ENCODE measurements around the gene BHLHE23. TPM values are rescaled to one million over a fixed set of nuclear protein-coding genes. Genes with fewer than 3 reads are reported as not detected.

Gene BHLHE23
- total RNA-seq, 4 donors from 2014 or later = not detected

GRCh38 chr20:63007646-63008488, 1.1 kb upstream of the BHLHE23 start:
- TF ChIP-seq POLR2A (IDR thresholded peaks at IDR 0.05) (no peak), CTCF (IDR thresholded peaks at IDR 0.05 in 4 of 5, conservative IDR thresholded peaks at IDR 0.05 in 1 of 5) (no peak)
- H3K27ac ChIP-seq = no peak overlapping the region
- H3K4me1 ChIP-seq = peaks cover 5 to 7% of the 10 kb centered on the region in 2 donors
- no peaks in the 10 kb centered on the region for H3K9me3 ChIP-seq
- intact Hi-C loops (cut with DNase I; ENCODE audit: low total_unique reads) (no loop called here), in situ Hi-C loops (cut with MboI; ENCODE audit: low sequenced_read_pairs in 4 of 4) (loop anchor here in 1 of 4 donors (25.0 kb wide), 1 partner anchor 121 kb away; no protein-coding TSS in a partner anchor)
- ATAC-seq = no peak
- H3K27me3 ChIP-seq = peaks cover 88 to 93% (median 89%) of the 10 kb centered on the region in 3 donors
- no peak overlapping the region for H3K4me3 ChIP-seq
- no peaks in the 10 kb centered on the region for H3K36me3 ChIP-seq
- DNase-seq = no peak

GRCh38 chr20:63007360-63007645, 539 bp upstream of the BHLHE23 start:
- no peak for ATAC-seq
- in situ Hi-C loops (cut with MboI; ENCODE audit: low sequenced_read_pairs in 4 of 4) = loop anchor here in 1 of 4 donors (25.0 kb wide), 1 partner anchor 120 kb away; no protein-coding TSS in a partner anchor
- peaks cover 5 to 7% of the 10 kb centered on the region in 2 donors for H3K4me1 ChIP-seq
- no peaks in the 10 kb centered on the region for H3K9me3 ChIP-seq
- H3K27ac ChIP-seq = no peak overlapping the region
- TF ChIP-seq POLR2A (IDR thresholded peaks at IDR 0.05) (no peak), CTCF (IDR thresholded peaks at IDR 0.05 in 4 of 5, conservative IDR thresholded peaks at IDR 0.05 in 1 of 5) (no peak)
- H3K4me3 ChIP-seq = no peak overlapping the region
- H3K27me3 ChIP-seq = peaks cover 88 to 93% (median 88%) of the 10 kb centered on the region in 3 donors
- no peaks in the 10 kb centered on the region for H3K36me3 ChIP-seq
- intact Hi-C loops (cut with DNase I; ENCODE audit: low total_unique reads) = no loop called here
- no peak for DNase-seq

GRCh38 chr20:63005862-63006539, 763 bp downstream of the BHLHE23 start:
- TF ChIP-seq POLR2A (IDR thresholded peaks at IDR 0.05) (no peak), CTCF (IDR thresholded peaks at IDR 0.05 in 4 of 5, conservative IDR thresholded peaks at IDR 0.05 in 1 of 5) (no peak)
- H3K4me1 ChIP-seq = peaks cover 5 to 7% of the 10 kb centered on the region in 2 donors
- peaks cover 83 to 92% (median 87%) of the 10 kb centered on the region in 3 donors for H3K27me3 ChIP-seq
- intact Hi-C loops (cut with DNase I; ENCODE audit: low total_unique reads) = no loop called here
- in situ Hi-C loops (cut with MboI; ENCODE audit: low sequenced_read_pairs in 4 of 4) = loop anchor here in 1 of 4 donors (25.0 kb wide), 1 partner anchor 119 kb away; no protein-coding TSS in a partner anchor
- no peaks in the 10 kb centered on the region for H3K36me3 ChIP-seq
- ATAC-seq (no peak), DNase-seq (no peak)
- no peaks in the 10 kb centered on the region for H3K9me3 ChIP-seq
- H3K4me3 ChIP-seq = no peak overlapping the region
- H3K27ac ChIP-seq = no peak overlapping the region

DNA sequence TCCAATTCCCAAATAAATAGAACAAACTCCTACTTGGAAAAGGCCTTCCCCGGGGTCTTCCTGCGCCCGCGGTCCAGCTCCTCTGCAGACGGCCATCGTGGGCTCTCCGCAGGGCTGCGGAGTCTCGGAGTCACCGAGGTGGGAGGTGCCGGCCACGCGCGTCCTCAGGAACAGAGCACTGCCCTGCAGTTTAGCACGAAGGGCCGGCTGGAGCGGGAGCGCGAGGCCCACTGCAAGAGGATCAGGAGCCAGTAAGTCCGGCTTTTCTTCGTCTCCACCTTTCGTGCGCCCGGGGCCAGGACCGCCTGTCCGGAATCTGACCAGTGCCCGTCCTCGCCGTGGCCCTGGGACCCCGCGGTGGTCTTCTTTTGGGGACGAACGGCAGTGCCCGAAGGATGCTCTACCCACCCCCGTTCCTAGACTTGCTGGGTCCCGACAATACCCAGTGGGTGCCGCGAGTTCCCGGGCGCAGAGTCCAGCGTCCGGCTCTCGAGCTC, 1.4 kb downstream of the BHLHE23 start:
- no peak overlapping the region for H3K4me3 ChIP-seq
- no peak for TF ChIP-seq POLR2A (IDR thresholded peaks at IDR 0.05)
- TF ChIP-seq CTCF (IDR thresholded peaks at IDR 0.05 in 4 of 5, conservative IDR thresholded peaks at IDR 0.05 in 1 of 5) = no peak
- ATAC-seq (no peak), DNase-seq (no peak)
- peaks cover 5 to 7% of the 10 kb centered on the region in 2 donors for H3K4me1 ChIP-seq
- no peaks in the 10 kb centered on the region for H3K9me3 ChIP-seq
- in situ Hi-C loops (cut with MboI; ENCODE audit: low sequenced_read_pairs in 4 of 4) (loop anchor here in 1 of 4 donors (25.0 kb wide), 1 partner anchor 118 kb away; no protein-coding TSS in a partner anchor), intact Hi-C loops (cut with DNase I; ENCODE audit: low total_unique reads) (no loop called here)
- peaks cover 84 to 87% (median 86%) of the 10 kb centered on the region in 3 donors for H3K27me3 ChIP-seq
- no peaks in the 10 kb centered on the region for H3K36me3 ChIP-seq
- no peak overlapping the region for H3K27ac ChIP-seq

Data from gastrocnemius medialis (tissue), 4 donors.